GM18520 (cell line): ENCODE results near the gene DCST2.
"Not testable (repeated sequence)": the region's sequence is repeated elsewhere in the genome, so short reads cannot be mapped to it uniquely, and the experiment has no call there.

Experiments used
- ATAC-seq: cut with Tn5 transposase; IDR thresholded peaks from one replicate; pipeline ENCODE4 v1.9.1; 2021; ENCODE audit not compliant: unreplicated experiment

Gene DCST2

DNA sequence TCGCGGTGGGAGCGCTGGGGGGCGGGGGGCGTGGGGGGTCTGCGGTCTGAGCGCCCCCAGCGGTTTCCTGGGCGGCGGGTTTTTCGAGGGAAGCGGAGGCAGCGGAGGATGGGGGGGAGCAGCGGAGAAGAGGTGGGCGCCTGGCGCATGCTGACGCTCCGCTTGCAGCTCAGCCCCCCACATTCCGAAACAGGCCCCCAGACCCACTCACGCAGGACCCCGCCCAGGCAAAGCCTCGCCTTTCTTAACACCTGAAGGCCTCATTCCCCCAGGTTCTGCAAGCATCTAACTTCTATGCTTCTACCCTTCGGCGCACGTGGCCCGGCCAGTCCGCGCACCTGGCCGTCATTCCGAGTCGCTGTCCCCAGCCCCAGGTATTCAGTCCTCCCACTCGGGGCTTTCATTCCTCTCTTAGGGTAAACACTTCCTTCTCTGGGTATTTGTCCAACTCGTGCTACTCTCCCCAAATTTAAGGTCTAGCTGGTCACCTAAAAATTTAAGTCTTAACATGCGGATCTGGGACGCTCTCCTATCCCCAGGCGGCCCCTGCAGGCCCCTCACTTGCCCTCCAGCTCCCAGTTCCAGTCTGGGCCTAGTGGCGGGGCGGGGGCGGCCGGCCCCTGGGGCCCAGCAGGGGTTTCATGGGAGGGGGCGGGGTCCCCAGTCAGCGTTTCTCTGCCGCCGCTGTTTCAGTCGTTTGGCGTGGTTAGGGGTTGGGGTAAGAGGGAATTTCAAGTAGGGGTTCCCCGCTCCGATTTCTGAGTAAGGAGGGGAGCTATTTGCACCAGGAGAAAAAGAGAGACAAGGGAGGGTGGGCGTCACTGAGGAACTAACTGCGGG, 33.8 kb downstream of the DCST2 start:
- no peak for ATAC-seq

DNA sequence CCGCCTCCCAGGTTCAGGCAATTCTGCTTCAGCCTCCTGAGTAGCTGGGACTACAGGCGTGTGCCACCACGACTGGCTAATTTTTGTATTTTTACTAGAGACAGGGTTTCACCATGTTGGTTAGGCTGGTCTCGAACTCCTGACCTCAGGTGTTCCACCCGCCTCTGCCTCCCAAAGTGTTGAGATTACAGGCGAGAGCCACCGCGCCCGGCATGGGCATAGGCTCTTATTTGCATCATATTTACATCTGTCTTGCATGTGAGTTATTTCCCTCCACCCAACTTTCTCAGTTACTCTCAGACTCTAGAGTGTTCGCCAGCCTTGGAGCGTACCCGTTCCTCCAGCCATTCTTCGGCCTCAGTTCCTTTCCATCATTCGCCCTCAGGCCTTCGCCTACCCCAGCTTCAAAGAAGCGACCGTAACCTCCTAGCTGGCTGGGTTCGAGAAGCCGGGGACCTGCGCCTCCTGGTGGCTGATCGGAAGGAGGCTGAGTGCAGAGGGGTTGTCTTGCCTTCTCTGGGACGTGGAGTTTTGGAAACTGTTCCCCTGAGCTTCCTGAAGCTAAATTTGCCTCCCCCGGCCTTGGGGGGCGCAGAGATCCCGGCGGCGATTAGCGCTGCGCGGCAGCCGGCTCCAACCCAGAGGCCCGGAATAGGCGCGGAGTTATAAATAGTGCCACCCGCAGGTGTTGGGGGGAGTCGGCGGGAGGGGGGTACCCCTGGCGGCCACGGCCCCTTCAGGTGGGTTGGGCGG, 34.6 kb downstream of the DCST2 start:
- no peak for ATAC-seq

DNA sequence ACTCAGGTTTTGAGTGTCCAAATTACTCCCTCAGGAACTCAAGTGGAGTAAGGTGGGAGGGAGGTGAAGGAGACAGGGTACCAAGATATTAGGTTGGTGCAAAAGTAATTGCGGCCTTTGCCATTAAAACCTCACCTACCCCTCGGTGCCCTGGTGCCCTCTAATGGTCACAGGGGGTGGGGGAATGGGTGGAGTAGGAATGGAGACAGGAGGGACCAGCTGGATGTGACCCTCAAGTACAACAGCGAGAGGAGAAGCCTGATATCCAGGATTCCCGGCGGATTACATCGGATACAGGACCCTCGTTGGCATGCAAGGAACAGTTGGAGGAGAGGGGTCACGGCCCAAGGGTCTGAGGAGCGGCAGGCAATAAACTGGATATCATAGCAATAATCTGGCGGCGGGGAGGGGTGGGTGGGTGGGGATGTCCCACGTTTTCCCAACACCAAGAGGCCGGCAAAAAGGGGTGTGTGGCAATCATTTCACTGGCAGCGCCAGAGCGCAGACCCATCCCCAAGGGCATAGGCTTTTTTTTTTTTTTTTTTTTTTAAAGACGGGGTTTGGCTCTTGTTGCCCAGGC, 35.3 kb downstream of the DCST2 start:
- ATAC-seq = no peak

DNA sequence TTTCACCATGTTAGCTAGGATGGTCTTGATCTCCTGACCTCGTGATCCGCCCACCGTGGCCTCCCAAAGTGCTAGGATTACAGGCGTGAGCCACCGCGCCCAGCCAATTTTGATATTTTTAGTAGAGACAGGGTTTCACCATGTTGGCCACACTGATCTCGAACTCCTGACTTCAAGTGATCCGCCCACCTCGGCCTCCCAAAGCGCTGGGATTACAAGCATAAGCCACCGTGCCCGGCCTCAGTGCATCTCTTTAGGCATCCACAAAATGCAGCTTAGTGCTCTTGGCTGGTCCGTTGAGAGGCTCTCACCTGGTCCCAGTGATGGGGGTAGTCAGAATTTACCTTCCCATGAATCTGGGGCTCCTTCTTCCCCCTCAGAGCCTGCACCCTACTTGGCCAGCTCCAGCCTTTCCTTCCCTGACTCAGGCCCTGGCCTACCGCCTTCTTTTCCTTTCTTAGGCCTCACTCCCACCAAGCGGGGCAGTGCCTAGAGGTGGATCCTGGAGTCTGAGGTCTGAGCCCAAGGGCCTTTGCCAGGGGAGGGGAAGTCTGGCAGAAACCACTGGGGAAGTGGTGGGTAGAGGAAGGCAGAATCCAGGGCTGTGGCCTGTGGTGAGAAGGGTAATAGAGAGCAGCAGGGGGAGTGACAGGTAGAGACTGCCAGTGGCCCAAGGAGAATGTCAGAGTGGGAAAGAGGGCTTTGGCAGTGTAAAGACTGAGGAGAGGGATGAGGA, 36.4 kb downstream of the DCST2 start:
- no peak for ATAC-seq

DNA sequence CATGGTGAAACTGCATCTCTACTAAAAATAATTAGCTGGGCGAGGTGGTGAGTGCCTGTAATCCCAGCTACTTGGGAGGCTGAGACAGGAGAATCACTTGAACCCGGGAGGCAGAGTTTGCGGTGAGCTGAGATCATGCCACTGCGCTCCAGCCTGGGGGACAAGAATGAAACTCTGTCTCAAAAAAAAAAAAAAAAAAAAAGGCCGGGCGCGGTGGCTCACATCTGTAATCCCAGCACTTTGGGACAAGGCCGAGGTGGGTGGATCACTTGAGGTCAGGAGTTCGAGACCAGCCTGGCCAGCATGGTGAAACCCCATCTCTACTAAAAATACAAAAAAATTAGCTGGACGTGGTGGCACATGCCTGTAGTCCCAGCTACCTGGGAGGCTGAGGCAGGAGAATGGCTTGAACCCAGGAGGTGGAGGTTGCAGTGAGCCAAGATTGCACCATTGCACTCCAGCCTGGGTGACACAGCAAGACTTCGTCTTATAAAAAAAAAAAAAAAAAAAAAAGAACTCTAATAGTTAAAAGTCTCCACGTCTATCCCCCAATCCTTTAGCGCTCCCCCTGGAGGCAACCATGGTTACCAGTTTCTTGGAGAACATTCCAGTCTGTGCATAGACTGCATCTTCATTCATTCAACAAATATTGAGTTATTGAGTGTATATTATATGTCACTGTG, 38.1 kb downstream of the DCST2 start:
- not testable (repeated sequence) for ATAC-seq

DNA sequence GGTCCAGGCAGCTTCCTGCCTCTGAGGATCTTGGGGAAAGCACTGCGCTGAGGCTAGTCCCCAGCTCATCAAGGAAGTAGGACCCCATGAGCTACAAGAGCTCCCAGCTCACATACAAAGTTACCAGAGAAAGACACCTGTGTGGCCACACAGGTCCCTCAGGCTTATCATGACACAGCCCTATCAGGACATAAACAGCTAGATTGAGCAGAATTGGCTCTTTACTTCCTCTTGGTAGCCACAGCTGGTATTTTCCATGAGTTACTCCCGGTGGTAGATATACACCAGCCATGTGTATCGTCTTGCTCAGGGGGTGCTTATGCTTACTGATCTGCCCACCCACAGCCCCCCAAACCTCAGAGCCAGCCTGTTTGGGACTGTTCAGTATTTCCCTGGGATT, 39.0 kb downstream of the DCST2 start:
- no peak for ATAC-seq

DNA sequence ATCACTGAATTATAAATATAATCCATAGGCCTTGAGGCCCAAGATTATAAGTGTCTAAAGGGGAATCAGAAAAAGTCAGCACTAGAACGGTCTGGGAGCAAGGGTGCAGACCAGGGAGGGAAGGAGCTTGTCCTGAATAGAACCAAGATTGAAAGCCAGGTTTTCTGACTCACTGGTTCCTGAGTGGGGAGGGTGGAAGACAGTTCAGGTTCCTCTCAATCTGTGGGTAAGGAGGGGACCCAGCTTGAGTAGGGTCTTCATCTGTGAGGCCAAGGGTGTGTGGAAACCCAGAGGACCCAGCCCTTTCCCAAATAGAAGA, 39.4 kb downstream of the DCST2 start:
- no peak for ATAC-seq

DNA sequence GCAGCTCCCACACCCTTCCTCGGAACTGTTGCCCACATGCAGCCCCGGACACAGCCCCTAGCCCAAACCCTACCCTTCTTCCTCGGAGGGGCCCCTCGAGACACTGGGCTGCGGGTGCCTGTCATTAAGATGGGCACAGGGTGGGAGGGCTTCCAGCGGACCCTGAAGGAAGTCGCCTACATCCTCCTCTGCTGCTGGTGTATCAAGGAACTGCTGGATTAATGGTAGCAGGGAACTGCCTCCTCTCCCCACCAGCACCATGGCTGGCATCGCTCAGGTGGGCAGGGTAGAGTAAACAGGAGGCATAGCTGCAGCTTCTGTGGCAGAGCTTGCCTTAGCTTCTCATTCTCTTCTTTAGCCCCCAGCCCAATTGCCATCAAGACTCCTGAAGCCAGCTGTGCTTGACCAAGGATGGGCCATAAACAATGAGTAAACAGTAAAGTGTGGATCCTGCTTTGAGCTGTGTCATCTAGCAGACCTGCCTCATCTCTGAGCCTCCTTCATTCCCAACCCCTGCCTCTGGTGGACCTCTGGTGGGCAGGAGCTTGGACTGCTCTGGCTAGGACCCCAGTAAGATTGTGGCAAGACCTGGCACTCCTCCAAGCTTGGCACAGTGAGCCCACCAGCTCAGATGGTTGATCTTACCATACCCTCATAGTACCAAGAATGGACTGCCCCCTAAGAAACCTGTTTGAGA, 39.9 kb downstream of the DCST2 start, which contains the start of gene LENEP:
Gene LENEP, plus strand, starts transcription at position 15 of the 697 bp plus-strand sequence. Its CDS starts 22 bp downstream, at position 37.
- ATAC-seq = no peak

DNA sequence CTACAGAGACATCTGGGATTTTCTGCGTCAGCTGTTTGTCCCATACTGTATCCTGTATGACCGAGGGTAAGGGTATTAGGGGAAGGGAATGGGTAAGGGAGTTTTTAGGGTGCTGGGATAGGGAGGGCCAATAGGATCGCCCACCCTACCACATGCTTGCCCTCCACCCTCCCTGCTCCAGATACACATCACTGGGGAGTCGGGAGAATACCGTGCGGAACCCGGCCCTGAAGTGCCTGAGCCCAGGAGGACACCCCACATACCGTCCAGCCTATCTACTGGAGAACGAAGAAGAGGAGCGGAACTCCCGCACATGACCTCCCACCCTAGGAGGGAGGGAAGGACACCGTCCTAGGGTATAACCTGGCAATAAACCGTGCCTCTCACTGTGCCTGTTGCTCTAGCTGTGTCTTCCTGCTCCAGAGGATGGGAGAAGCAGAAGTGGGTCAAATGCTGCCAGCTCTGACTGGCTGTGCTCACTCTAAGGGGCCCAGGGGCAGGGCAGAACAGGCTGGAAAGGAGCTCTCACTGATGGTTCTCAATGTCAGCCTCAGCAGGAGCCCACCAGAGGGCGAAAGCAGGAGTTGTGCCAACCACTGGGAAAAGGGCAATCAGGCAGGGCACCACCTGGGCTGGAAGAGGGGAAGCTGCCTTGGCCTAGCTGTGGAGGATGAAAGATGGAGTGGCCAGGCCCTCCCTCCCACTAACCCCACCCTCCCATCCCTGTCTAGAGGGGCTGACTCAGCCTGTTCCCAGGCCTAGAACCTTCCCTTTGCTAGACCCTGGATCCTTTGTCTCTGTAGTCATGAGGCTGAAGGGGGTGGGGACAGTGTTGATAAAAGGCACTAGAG, 40.6 kb downstream of the DCST2 start:
- no peak for ATAC-seq

DNA sequence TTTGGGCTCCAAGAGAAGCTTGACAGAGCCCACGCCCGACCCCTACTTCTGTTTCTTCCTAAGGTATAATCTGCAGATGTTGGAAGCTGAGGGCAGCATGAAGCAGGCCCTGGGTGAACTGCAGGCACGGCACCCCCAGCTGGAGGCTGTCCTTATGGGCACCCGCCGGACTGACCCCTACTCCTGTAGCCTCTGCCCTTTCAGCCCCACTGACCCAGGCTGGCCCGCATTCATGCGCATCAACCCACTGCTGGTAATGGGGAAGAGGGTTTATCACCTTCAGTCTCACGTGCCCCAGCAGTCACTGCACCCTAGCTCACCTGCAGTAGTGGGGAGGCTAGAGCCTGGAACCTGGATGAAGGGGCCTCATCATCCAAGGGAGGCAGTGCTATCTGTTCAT, 43.3 kb downstream of the DCST2 start:
- ATAC-seq = no peak

DNA sequence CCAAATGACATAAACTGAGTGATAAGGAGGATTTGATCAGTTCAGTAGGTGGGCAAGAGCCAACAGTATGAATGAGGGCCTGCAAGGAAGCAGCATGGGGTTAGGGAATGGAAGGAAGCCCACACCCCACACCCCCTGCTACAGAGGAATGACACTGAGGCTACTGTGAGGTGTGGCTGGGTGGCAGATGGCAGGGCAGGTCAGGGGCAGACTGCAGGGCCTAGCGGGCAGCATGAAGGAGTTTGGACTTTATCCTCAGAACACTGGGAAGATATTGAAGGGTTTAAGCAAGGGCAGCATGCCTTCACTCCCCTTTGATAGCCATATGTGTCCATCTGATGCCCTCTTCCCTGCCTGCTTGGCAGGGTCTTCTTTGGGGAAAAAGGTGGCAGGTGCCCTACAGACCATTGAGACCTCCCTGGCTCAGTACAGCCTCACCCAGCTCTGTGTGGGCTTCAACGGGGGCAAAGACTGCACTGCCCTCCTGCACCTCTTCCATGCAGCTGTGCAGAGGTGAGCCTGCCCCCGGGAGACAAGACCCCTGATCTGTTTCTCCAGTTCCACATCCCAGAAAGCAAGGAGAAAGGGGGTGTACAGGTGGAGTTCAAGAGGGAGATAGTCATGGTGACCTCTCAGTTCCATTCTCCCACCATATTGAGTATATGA, 44.3 kb downstream of the DCST2 start:
- ATAC-seq = no peak

DNA sequence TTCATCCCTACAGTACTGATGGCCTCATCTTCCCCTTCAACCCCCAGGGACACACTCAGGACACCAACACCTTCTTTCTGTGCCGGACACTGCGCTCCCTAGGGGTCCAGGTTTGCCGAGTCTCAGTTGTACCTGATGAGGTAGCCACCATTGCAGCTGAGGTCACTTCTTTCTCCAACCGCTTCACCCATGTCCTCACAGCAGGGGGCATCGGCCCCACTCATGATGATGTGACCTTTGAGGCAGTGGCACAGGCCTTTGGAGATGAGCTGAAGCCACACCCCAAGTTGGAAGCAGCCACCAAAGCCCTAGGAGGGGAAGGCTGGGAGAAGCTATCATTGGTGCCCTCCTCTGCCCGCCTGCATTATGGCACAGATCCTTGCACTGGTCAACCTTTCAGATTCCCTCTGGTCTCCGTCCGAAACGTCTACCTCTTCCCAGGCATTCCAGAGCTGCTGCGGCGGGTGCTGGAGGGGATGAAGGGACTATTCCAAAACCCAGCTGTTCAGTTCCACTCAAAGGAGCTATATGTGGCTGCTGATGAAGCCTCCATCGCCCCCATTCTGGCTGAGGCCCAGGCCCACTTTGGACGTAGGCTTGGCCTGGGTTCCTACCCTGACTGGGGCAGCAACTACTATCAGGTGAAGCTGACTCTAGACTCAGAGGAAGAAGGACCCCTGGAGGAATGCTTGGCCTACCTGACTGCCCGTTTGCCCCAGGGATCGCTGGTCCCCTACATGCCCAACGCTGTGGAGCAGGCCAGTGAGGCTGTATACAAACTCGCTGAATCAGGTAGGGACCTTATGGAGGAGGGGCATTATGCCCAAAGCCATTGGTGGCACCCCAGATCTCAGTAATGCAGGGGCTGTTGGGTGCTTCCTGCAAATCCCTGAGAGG, 45.3 kb downstream of the DCST2 start:
- ATAC-seq = no peak

DNA sequence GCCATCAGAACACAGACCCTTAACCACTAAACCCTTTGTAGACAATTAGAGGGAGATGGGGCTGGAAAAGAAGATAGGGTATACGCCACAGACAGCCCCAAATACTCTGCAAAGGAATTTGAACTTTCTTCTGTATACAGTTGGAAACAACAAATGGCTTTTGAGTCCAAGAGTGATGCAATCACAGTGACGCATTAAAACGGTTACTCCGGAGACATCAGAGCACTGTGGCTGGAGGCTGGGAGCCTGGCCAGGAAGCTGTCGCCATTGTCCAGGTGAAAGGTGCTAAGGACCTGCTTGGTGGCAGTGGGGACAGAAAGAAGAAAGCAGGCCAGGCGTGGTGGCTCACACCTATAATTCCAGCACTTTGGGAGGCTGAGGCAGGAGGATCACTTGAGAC, 46.3 kb downstream of the DCST2 start:
- no peak for ATAC-seq

DNA sequence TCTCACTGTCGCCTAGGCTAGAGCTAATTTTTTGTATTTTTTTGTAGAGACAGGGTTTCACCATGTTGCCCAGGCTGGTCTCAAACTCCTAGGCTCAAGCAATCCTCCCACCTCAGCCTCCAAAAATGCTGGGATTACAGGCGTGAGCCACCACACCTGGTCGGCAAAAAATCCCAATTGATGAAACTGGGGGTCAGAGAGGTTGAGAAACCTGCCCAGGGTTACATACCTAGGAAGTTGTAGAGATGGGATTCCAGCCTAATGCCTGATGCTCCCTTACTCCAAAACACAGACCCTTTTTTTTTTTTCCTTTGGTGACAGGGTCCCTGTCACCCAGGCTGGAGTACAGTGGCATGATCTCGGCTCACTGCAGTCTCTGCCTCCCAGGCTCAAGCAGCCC, 46.8 kb downstream of the DCST2 start:
- ATAC-seq = not testable (repeated sequence)

DNA sequence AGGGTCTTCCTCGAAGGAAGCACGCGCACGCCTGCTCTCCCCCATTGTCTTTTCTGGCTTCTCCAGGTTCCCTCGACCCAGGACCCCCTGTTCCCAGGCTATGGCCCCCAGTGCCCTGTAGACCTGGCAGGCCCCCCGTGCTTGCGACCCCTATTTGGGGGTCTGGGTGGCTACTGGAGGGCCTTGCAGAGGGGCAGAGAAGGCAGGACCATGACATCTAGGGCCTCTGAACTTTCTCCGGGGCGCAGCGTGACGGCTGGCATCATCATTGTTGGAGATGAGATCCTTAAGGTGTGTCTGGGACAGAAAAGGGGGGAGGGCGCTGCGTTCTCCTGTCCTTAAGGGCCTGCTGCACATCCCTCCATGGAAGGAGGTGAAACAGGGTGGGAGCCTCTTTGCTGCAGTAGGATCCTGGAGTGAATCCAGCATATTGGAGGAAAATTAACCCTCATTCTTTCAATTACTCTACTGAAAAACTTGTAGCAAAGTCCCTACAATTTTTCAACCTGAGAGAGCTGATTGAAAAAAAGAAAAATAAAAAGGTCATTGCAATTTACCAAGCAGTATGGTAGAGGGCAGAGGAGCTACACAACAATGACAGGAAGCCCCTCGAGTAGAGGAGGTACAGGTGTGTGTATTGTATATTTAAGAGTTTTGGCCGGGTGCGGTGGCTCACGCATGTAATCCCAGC, 49.7 kb downstream of the DCST2 start:
- ATAC-seq = no peak

DNA sequence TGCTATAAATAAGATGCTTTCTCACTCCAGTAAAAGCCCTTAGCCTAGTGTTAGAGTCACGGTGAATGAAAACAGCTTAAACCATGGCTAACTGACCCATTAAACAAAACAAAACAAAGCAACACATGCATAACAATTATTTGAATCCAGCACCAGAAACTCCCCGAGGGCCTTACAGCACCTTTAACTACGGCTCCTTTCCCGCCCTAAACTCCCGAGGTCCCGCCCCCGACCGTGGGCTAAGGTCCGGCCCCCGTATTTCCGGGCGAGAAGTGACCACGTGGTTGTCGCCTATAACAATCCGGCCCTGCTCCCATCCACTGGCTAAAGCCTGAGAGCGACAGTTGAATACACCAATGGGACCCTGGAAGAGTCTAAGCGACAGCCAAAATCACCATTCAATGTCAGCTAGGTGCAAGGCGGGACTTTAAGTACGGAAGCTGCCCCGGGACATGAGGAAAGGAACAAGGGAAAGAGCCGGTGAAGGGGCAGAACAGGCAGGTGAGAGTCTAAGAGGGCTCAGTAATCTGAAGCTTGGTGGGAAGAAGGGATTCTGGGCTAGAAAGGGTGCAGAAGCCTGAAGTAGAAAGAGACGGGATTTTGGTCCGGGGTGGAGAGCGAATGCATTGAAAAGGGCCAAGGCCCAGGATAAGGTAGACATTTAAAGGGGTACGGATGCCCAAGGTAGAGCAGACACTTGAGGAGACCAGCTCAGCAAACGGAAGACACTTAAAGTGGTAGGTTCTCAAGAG, 50.5 kb downstream of the DCST2 start, which contains the start of gene FLAD1:
Gene FLAD1, plus strand, starts transcription at position 448 of the 752 bp plus-strand sequence. CDS start 351 bp downstream, outside the sequence.
- peak; percentile 99 for ATAC-seq
